DOHH2 (cell line): ENCODE measurements around the gene ANXA1.
"Not testable (repeated sequence)": the region's sequence is repeated elsewhere in the genome, so short reads cannot be mapped to it uniquely, and the experiment has no call there.

Experiments
- H3F3A ChIP-seq: fragments of 200-600 bp; sonication (generic), shearing (Covaris generic); 2 replicates; pipeline ENCODE4 v1.6.0; 2016; ENCODE audit warnings: antibody characterized with exemption, mild to moderate bottlenecking; ENCODE audit not compliant: control insufficient read depth, insufficient read depth
- H3K27ac ChIP-seq: fragments of 200-600 bp; sonication (generic); 2 replicates; pipeline ENCODE4 v1.5.1; 2014; ENCODE audit warnings: low read depth, mild to moderate bottlenecking, low read length, moderate library complexity
- H3K27me3 ChIP-seq: fragments of 200-600 bp; sonication (generic); 2 replicates; pipeline ENCODE4 v1.6.1; 2014; ENCODE audit warnings: mild to moderate bottlenecking, low read length, mixed read lengths; ENCODE audit not compliant: control insufficient read depth
- H3K36me3 ChIP-seq: fragments of 200-600 bp; sonication (generic); 2 replicates; pipeline ENCODE4 v1.6.1; 2014; ENCODE audit warnings: mild to moderate bottlenecking, low read length, moderate library complexity, mixed read lengths; ENCODE audit not compliant: control insufficient read depth
- H3K4me1 ChIP-seq: fragments of 200-600 bp; sonication (generic); 2 replicates; pipeline ENCODE4 v1.6.1; 2014; ENCODE audit warnings: mild to moderate bottlenecking, low read length, mixed read lengths; ENCODE audit not compliant: control insufficient read depth
- H3K4me2 ChIP-seq: fragments of 200-600 bp; sonication (generic); 2 replicates; pipeline ENCODE4 v1.6.0; 2014; ENCODE audit warnings: mild to moderate bottlenecking, low read length, moderate library complexity
- H3K4me3 ChIP-seq: fragments of 200-600 bp; sonication (generic); 2 replicates; pipeline ENCODE4 v1.5.1; 2014; ENCODE audit warnings: mild to moderate bottlenecking, low read length, mixed read lengths
- H3K79me2 ChIP-seq: fragments of 200-600 bp; sonication (generic); 2 replicates; pipeline ENCODE4 v1.6.1; 2014; ENCODE audit warnings: mild to moderate bottlenecking, low read length, mixed read lengths; ENCODE audit not compliant: control insufficient read depth
- H3K9me2 ChIP-seq: fragments of 200-600 bp; sonication (generic); replicated peaks from 2 replicates; pipeline ENCODE4 v1.6.1; 2014; ENCODE audit warnings: mild to moderate bottlenecking, low read length, mixed read lengths; ENCODE audit not compliant: control insufficient read depth
- H3K9me3 ChIP-seq: fragments of 200-600 bp; sonication (generic); 2 replicates; pipeline ENCODE4 v1.6.1; 2014; ENCODE audit warnings: antibody characterized with exemption, low read length, mixed read lengths; ENCODE audit not compliant: control insufficient read depth, insufficient read depth
- H4K20me1 ChIP-seq: fragments of 200-600 bp; sonication (generic); 2 replicates; pipeline ENCODE4 v1.6.0; 2014; ENCODE audit warnings: low read depth, mild to moderate bottlenecking, antibody characterized with exemption, low read length, moderate library complexity; ENCODE audit not compliant: control insufficient read depth, insufficient read depth
- EZH2phosphoT487 ChIP-seq: fragments of 200-600 bp; sonication (generic); IDR thresholded peaks from 2 replicates; pipeline ENCODE4 v1.6.1; 2017; ENCODE audit warnings: borderline replicate concordance, mild to moderate bottlenecking, antibody characterized with exemption, low read length, moderate library complexity, mixed read lengths
- TF ChIP-seq, protein P1 (sequence below): fragments of 200-600 bp; sonication (generic); IDR thresholded peaks from one replicate; pipeline ENCODE4 v1.5.1; 2014; ENCODE audit warnings: antibody characterized with exemption, mild to moderate bottlenecking, low read depth, low read length; ENCODE audit not compliant: poor library complexity, severe bottlenecking

ANXA1 gene

DNA sequence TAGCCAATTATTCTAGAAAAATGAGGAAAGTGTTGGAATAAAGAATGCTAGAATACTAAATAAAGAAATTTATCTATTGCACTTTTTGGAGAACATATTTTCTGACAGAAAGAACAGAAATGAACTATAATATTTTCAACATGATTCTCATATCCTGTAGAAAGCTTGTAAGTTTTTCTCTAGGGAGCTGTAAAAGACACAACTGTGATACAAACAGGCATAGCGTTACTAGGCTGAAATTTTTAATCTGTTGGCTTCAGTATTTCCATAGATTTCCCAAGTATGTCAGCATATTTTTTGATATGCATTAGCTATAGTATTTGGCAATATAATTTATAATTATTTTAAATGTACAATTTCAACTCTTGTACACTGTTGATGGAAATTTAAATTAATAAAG, 31.3 kb downstream of the ANXA1 start:
- Histone ChIP-seq H3K36me3 (no peaks in the 10 kb centered on the region), H4K20me1 (no peaks in the 10 kb centered on the region), H3K27ac (no peak overlapping the region), H3F3A (no peaks in the 10 kb centered on the region), H3K27me3 (peaks cover 3% of the 10 kb centered on the region; the same call in 1 of the 2 replicates), H3K4me3 (no peak overlapping the region), H3K4me2 (no peak overlapping the region), H3K4me1 (no peaks in the 10 kb centered on the region), H3K9me3 (no peaks in the 10 kb centered on the region), H3K9me2 (no peaks in the 10 kb centered on the region), H3K79me2 (no peaks in the 10 kb centered on the region)
- TF ChIP-seq EZH2phosphoT487: no peak
- TF ChIP-seq, protein P1, sequence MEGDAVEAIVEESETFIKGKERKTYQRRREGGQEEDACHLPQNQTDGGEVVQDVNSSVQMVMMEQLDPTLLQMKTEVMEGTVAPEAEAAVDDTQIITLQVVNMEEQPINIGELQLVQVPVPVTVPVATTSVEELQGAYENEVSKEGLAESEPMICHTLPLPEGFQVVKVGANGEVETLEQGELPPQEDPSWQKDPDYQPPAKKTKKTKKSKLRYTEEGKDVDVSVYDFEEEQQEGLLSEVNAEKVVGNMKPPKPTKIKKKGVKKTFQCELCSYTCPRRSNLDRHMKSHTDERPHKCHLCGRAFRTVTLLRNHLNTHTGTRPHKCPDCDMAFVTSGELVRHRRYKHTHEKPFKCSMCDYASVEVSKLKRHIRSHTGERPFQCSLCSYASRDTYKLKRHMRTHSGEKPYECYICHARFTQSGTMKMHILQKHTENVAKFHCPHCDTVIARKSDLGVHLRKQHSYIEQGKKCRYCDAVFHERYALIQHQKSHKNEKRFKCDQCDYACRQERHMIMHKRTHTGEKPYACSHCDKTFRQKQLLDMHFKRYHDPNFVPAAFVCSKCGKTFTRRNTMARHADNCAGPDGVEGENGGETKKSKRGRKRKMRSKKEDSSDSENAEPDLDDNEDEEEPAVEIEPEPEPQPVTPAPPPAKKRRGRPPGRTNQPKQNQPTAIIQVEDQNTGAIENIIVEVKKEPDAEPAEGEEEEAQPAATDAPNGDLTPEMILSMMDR: no peak

DNA sequence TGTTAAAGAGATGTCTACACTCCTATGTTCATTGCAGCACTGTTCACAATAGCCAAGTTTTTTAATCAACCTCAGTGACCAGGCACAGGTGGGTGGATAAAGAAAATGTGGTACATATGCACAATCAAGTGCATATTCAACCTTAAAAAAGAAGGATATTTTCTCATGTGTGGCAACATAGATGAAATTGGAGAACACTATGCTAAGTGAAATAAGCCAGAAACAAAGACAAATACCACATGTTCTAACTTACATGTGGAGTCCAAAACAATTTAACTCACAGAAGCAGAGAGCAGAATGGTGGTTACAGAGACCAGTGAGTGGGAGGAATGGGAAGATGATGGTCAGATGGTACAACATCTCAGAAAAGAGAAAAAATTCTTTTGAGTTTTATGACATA, 31.8 kb downstream of the ANXA1 start:
- H3K4me1 ChIP-seq: no peaks in the 10 kb centered on the region
- no peaks in the 10 kb centered on the region for H4K20me1 ChIP-seq
- H3K9me3 ChIP-seq: no peaks in the 10 kb centered on the region
- H3K4me2 ChIP-seq: no peak overlapping the region
- no peaks in the 10 kb centered on the region for H3F3A ChIP-seq
- no peaks in the 10 kb centered on the region for H3K79me2 ChIP-seq
- TF ChIP-seq, protein P1: no peak
- no peak for TF ChIP-seq EZH2phosphoT487
- no peak overlapping the region for H3K4me3 ChIP-seq
- no peaks in the 10 kb centered on the region for H3K9me2 ChIP-seq
- H3K36me3 ChIP-seq: no peaks in the 10 kb centered on the region
- H3K27ac ChIP-seq: no peak overlapping the region
- H3K27me3 ChIP-seq: no peaks in the 10 kb centered on the region

DNA sequence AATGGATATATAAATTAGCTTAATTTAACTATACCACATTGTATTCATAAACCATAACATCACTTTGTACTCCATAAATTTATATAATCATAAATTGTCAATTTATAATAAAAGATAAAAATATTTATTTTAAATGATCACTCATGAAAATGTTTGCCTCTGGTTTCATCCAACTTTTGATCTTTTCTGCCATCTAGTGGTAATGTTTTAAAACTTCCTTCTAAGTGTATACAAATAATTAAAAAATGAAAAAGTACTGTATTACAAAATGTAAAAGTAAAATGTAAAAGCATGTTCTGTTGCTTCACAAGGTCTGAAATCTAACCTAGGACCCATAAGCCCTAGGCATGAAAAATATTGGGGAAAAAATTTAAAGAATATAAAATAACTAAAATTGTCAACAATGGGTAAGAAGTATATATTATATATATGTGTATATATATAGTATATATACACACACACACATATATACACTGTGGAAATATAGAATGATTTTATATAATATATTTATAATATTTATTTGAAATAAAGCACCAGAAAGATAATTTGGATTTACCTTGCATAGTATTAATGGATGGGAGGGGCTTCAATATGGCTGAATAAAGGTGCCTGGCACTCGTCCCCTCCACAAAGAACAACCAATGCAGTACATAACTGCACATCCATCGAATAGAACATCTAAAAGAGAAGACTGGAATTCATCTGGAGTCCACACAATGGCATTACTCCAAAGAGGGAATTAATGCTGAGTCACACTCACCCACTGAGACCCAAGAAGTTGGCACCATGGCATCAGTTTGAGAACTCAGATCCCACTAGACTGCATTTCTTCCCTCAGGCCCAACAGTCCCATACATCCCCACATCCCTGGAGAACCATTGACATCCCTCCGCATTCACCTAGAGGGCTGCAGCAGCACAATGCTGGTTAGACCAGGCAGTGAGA, 32.5 kb downstream of the ANXA1 start:
- Histone ChIP-seq H3K9me2 (no peaks in the 10 kb centered on the region), H3K4me1 (no peaks in the 10 kb centered on the region), H3K4me3 (no peak overlapping the region), H3K4me2 (no peak overlapping the region), H3K9me3 (no peaks in the 10 kb centered on the region), H3F3A (no peaks in the 10 kb centered on the region), H3K36me3 (no peaks in the 10 kb centered on the region), H3K79me2 (no peaks in the 10 kb centered on the region), H3K27me3 (no peaks in the 10 kb centered on the region), H3K27ac (no peak overlapping the region), H4K20me1 (no peaks in the 10 kb centered on the region)
- no peak for TF ChIP-seq EZH2phosphoT487
- TF ChIP-seq, protein P1: no peak

DNA sequence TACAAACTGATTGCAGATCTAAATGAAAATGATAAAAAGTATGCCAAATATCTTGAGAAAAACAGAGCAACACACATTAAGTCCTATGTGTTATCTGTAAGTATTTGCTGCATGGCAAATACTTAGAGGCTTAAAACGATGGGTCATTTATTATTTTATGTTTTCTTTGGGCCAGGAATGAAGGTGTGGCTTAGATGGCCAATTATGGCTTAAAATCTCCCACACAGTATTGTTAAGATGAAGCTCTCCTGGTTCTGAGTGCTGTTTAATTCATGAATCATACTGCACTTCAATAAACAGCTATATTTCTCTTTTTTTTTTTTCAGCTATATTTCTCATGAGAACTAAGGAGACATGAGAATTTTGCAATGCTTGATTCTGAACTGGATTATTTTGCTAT, 39.4 kb downstream of the ANXA1 start:
- H3K4me3 ChIP-seq, H4K20me1 ChIP-seq, H3K4me2 ChIP-seq, H3K36me3 ChIP-seq, H3F3A ChIP-seq, H3K4me1 ChIP-seq, H3K9me3 ChIP-seq, H3K9me2 ChIP-seq, H3K27me3 ChIP-seq, H3K27ac ChIP-seq, H3K79me2 ChIP-seq: not testable (repeated sequence)
